NCI-H1436 treated with DMSO at 0.1 percent for 48 hours (cell line): Measurements from ENCODE around the gene KLK4.

Source experiments
- DNase-seq: peaks from one replicate; lab custom pipeline; 2025; lab: John Stamatoyannopoulos, UW

KLK4 gene, protein sequence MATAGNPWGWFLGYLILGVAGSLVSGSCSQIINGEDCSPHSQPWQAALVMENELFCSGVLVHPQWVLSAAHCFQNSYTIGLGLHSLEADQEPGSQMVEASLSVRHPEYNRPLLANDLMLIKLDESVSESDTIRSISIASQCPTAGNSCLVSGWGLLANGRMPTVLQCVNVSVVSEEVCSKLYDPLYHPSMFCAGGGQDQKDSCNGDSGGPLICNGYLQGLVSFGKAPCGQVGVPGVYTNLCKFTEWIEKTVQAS

DNA sequence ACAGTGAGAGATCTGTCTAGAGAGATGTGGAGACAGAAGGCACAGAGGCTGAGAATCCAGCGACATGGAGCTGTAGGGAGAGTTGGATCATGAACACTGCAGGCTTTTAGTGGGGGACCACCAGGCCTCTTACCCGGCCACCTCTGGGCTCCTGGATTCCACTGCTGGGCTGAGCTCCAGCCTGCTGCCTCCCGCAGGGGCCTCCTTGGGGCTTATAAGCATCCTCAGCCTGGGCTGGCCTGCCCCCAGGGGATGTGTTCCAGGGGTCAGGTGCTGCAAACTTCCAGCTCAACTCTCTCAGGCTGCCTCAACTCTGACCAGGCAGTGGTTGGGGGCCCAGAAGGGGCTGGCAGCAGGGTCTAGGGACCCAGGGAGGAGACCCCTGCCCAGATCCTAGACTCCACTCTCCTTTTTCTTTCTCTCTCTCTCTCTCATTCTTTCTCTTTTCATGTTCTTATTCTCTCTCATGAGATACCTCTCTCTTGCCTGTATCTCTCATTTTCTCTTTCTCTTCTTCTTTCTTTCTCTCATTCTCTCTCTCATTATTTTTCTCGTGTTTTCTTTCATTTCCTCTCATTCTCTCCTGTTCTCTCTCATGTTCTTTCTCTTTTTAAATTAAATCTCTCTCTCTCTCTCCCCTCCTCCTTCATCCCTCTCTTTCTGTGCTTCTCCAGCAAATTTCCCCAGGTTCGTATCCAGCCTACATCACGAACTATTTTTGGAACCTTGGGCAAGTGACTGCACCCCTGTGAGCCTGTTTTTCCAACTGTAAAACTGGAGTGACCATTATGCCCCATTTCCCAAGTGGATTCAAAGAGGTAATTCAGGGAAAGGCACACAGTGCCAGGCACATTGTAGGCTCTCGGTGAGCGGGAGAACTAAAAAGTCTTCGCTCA, at the start of gene KLK4:
Gene KLK4, minus strand, starts transcription at position 190 of the 896 bp plus-strand sequence. CDS start 657 bp downstream, outside the sequence.
- DNase-seq = no peak

DNA sequence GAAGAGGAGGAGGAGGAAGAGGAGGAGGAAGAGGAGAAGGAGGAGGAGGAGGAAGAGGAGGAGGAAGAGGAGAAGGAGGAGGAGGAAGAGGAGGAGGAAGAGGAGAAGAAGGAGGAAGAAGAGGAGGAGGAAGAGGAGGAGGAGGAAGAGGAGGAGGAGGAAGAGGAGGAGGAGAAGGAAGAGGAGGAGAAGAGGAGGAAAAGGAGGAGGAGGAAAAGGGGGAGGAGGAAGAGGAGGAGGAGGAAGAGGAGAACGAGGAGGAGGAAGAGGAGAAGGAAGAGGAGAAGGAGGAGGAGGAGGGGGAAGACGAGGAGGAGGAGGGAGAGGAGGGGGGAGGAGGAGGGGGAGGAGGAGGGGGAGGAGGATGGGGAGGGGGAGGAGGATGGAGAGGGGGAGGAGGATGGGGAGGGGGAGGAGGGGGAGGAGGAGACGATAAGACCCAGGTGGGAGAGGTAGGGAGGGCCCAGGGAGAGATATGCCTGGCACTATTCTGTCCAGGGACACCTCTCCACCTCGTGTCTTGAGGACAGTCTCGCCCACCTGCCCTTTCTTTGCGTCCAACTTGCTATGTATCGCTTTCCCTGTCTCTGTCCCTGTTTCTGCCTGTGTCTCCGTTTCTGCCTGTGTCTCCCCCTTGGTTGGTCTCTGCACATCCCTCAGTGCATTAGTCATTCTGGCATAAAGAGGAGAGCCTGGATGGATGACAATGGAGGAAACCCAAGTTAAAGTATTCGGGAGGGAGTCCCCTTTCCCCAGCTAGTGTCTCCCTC, 48.7 kb upstream of the KLK4 start:
- DNase-seq = no peak

DNA sequence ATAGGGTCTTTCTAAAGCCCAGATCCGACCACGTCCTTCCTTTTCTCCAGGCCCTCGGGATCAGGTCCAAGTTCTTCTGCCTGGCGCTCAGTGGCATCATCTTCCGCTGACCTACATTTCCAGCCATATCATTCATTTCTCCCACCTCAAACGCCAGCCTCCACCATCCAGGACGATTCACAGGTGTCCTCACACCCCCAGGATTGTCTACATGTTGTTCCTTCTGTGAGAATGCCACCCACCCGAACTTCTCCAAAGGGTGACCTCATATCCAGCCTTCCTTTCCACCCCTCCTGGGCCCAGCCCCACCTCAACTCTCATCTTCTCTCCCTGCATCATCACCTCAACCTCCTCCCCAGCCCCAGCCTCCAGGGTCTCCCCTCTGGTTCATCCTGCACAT, 46.4 kb upstream of the KLK4 start:
- DNase-seq = no peak

DNA sequence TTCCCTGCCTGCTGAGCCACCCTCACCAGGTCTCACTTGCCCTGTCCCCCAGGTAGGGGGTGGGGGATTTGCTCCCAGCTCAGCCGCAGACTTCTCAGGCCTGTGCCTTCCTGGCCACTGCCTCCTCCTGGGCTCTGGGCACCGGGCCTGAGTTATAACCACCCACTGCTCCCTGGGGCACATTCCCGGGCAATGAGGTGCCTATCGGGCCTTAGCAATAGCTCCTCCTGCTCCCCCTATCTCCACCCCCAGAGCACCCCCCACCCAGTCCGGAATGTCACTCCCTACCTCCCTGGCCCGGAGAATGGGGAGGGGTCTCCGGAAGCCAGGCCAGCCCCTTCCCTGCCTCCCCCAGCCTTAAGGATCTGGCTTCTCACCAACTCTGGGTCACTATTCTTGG, 41.7 kb upstream of the KLK4 start, which contains the start of gene KLK5:
Gene KLK5, minus strand, starts transcription at position 129 of the 400 bp plus-strand sequence. CDS start 381 bp downstream, outside the sequence.
- no peak for DNase-seq

DNA sequence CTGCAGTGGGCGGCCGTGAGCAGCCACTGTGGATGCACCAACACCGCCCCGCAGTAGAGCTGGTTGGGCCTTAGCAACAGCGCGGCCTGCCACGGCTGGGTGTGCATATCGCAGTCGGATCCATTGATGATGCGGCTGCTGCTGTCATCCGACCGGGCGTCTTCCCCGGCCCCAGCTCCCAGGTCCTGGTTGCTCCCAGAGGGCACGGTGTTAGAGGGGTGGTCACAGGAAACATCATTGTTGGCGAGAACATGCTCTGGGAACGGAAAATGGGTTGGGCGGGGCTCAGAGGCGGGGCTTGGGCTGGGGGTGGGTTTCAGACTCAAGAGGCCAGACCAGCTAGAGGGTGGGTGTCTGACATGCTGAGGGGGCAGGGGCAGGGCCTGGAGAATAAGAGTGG, 38.7 kb upstream of the KLK4 start:
- no peak for DNase-seq

DNA sequence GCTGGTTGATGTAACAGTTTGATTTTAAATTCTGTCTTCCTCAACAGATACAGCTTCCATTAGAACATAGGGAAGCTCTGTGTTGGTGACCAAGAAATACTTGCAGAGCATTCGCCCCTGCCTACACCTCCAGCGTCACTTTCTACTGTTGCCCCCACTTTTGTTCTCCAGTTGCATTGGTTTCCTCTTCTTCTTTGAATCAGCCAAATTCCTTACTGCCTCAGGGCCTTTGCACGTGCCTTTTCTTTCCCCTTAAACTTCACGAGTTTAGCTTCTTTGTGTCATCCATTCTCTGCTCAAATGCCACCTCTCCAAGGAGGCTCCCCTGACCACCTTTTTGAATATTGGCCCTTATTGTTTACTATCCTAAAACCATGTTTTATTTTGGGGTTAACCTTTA, 35.9 kb upstream of the KLK4 start:
- no peak for DNase-seq

DNA sequence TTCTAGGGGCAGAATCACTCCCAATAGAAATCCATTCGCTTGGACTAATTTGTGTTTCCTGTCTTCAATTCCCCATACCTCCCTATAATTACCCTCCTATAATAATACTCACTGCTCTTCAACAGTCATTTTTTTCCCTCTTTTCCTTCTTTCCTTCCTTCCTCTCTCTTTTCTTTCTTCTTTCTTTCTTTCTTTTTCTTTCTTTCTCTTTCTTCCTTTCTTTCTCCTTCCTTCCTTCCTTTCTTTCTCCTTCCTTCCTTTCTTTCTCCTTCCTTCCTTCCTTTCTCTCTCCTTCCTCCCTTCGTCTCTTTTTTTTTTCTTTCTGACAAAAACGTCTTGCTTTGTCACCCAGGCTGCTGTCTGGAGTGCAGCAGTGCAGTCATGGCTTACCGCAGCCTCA, 33.6 kb upstream of the KLK4 start:
- no peak for DNase-seq

DNA sequence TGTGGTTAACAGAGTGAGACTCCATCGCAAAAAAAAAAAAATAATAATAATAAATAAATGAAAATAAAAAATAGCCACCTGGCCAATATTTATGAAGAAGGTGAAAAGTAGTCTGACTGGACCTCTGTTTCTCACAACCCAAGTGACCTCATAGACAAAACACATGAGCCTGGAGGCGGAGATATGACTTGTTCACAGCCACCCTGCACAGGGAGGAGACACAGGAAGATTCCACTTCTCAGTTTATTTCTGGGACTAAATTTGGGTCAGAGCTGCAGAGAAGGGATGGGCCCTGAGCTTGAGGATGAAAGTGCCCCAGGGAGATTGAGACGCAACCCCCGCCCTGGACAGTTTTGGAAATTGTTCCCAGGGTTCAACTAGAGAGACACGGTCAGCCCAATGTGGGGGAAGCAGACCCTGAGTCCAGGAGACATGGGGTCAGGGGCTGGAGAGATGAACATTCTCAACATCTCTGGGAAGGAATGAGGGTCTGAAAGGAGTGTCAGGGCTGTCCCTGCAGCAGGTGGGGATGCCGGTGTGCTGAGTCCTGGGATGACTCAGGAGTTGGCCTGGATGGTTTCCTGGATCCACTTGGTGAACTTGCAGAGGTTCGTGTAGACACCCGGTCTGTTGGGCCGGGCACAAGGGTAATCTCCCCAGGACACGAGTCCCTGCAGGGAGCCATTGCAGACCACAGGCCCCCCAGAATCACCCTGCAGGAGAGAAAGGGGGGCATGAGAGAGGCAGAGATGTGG, 32.1 kb upstream of the KLK4 start:
- DNase-seq = no peak

DNA sequence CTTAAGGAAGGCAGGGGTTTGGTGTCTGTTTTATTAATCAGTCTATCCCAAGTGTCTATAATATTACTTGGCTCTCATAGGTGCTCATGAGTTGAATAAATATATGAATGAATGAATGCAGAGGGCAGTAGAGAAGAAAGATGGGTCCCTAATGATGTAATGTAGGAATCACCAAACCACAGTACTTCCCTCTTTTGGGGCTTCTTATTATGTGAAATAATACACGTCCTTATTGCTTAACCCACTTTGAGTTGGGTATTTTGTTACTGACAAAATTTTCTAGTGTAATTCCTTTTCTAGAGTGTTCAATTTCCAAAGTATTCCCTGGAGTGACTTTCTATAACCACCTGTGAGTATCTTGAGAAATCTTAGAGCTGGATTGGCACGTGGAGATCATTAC, 28.4 kb upstream of the KLK4 start:
- no peak for DNase-seq

DNA sequence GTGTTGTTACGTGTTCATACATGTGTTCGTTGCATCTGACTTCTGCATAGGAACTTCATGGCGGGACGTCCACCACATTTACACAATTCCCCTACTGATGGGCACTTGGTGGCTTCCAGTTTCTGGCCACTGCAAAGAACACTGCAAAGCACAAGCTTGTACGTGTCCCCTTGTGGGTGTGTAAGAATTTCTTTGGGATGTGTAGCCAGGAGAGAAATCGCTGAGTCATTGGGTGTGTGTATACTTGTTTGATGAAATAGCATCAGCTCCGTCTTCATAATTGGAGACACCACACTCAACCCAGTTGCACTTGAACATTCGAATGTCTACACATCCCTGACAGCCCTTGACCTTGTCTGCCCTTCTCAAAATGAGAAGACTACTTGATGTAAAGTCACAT, 22.4 kb upstream of the KLK4 start:
- DNase-seq = no peak

DNA sequence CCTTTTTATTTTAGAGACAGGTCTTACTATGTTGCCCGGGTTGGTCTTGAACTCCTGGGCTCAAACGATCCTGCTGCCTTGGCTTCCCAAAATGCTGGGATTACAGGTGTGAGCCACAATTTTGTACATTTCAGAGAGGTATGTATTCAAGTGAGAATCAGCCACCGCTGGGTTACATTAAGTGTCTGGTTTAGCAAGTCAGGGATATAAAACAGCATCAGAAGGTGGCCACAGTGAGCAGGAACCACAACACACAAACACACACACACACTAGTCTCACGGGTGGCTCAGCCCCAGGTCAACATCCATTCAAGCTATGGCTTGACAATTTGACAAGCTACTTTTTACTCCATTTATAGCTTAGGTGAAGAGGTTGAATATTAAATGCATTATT, 21.5 kb upstream of the KLK4 start:
- DNase-seq = no peak

DNA sequence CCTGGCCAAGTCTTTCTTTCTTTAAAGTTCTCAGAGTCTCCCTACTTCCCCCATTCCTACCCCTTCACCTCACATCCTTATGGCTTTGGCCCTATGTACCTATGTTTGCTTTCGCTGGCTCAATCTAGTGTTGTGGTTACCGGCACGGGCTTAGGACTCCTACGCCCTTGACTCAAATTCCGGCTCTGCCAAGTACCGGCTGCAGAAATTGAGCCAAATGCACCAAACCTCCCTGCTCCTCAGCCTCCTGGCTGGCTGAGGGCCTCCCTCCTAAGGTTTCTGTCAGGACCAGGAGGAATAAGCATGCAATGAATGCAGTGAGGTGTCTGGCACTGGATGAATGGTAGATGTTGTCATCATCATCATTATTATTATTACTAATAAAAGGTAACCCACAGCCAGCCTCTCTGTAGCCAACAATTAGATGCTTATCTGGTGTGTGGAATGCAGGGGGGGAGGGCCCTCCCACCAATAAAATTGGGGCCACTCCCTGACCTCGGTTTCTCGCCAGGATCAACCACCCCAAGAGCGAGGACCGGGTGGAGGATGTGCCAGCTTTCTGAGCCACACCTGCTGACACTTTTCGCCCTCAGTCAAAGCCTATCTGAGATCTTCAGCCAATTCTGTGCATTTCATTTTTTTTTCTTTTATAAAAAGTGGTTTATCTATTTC, 21.0 kb upstream of the KLK4 start:
- no peak for DNase-seq

DNA sequence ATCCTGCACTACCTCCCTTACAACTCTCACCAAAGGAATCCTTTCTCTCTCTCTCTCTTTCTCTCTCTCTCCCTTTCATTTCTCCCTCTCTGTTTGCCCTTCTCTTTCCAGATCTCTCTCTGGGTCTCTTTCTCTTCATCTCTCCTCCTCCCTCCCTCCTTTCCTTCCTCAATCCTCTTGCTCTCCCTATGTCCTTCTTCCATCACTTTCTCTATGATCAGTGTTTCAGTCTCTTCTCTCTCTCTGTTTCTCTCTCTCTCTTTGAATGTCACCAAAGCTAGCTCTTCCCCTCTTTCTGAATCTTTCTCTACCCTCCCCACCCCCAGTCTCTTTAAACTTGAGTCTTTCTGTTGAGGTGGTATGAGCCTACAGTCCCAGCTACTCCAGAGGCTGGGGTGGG, 19.8 kb upstream of the KLK4 start:
- DNase-seq = no peak

DNA sequence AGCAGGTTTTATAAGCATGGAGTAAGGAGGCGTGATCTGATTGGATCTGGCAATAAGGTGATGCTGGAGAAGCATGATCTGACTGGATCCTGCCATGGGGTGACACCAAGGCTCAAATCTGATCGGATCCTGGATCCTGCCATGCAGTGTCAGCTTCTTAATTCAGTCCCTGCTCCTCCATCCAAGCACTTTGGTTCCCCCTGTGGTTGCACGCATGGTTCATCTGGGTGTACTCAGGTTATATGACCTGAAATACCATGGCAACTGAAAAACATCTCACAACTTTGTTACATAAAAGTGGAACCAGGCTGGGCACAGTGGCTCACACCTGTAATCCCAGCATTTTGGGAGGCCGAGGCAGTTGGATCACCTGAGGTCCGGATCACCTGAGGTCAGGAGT, 17.6 kb upstream of the KLK4 start:
- no peak for DNase-seq

DNA sequence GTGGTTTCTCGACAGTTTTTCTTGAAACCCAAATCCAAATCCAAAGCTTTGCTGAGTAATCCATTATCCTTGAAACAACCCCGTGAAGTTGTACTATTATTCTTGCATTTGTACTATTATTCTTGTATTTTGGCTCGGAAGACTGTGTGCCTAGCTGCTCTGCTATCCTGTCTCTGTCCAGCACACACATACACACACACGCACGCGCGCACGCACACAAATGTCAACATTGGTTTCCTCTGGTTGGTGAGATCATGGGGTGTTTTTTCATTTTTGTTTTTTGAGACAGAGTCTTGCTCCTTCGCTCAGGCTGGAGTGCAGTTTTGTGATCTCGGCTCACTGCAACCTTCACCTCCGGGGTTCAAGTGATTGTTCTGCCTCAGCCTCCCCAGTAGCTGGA, 14.9 kb upstream of the KLK4 start:
- no peak for DNase-seq

DNA sequence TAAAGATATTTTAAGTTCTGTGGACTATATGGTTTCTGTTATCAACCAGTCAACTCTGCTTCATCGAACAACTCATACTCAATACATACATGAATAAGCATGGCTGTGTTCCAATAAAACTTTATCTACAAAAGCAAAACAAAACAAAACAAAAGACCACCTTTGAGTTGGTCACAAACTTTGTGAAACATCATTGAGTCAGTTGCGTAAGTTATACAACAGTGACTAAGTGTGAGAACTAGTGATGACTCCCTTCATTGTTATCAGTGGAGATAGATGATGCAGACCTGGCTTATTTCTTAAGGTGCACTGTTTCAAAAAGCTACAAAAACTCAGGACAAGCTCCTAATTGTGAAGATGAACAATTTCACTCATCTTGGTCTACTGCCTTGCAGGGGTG, 14.5 kb upstream of the KLK4 start:
- no peak for DNase-seq

DNA sequence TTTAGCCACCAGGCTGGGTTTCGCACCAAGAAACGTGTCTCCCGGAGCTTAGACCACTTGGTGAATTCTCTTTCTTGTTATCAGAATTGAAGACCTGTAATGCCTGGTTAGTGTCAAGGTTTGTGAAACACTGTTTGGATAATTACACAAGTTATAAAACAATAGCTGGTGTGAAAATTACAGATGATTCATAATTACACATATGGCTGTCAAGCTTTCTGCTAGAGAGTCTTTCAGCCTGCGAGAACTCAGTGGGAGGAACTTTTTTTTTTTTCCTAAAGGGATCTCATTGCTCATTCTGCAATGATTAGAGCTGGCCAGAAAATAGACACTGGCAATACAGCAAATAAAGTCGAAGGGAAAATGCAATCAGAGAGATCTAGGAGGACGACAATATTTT, 13.4 kb upstream of the KLK4 start:
- DNase-seq = no peak

DNA sequence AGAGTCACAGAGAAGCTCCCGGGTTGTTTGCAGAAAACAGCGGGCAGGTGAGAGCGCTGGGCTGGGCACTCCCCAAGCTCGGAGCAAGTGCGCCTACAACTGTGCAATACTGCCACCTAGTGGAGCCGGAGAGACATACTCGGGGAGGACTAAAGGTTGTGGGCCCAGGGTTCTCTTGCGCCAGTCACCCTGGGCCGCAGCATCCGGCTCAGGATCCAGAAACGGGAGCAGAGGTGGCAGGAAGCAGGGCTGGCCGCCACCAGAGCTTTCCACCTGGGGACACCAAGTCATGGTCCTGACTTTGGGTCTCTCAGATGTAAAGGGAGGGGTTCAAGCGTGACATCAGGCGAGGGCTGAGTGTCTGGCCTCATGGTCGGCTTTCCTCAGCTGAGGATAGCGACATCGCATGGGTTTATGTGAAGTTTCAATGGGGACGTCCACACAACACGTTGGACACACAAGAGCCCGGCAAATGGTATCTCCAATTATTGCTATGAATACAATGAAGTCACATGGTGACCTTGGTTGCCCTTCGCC, 11.2 kb upstream of the KLK4 start:
- DNase-seq = peak; percentile 50

DNA sequence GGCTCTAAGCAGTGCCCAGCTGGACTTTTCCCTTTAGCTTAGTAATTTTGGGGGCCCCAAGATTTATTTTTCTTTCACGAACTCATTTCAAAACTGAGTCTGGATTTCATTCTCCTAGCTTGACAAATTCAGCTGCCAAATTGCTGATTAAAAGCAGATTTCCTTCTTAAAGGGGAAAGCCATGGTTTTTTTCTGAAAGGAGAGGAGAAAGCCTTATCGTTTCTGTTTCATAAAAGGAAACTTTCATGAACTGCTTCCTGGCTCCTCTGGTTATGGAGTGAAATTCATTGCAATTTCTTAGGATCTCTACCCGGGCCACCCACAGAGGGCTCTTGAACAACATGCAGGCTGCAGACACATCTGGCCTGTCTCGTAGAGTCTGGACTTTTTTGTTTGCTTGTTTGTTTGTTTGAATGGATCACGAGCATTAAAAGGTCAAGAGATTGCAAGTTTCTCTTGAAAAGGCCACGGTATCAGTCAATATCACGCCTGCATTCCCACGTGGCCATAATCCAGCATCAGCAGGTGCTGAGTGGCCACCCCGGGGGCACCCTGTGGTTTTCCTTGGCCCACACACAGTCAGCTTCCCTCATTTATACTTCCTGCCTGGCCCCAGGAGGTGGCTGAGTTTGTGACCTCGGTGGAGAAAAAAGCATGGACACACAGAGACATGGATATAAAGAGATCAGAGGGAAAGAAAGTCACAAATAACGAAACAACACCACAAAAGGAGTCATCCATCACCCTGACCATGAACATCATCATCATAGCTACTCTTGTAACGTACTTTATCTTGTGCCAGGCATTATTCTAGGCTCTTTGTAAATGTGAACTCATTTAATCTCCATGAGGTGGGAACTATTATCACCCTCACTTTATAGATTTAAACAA, 10.5 kb upstream of the KLK4 start:
- DNase-seq = no peak

DNA sequence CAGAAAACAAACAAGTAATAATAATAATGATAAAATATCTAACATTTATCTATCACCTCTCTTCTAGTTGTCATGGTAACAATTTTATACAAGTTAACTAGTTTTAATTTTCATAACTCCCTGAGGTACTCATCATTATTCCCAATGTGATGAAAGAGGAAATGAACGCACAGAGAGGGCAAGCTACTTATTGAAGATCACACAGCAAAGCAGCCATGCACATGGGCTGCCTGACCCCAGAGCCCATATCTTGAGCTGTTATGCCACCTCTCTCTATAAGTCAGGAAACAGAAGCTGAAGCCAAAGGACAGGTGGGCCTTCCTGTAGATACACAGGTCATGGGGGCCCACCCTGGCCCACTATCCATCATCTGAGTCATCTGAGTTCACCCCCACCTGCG, 4.9 kb upstream of the KLK4 start:
- DNase-seq = no peak
